ENCODE data around the gene HNRNPL. TPM values are rescaled to one million over a fixed set of nuclear protein-coding genes. Genes with fewer than 3 reads are reported as not detected.
"Not testable (repeated sequence)": the region's sequence is repeated elsewhere in the genome, so short reads cannot be mapped to it uniquely, and the experiment has no call there.

HNRNPL gene
- total and polyA plus RNA-seq, 9 donors: 195 to 355 (median 281) TPM

GRCh38 chr19:38888876-38889275, 39.1 kb upstream of the HNRNPL start:
- Histone ChIP-seq H3K27me3 (ENCODE audit: control insufficient read depth, insufficient read depth, low read length) (no peaks in the 10 kb centered on the region), H3K4me3 (ENCODE audit: low read length) (no peak overlapping the region), H3K4me1 (ENCODE audit: control insufficient read depth, insufficient read depth, low read length) (peaks cover 60% of the 10 kb centered on the region), H3K27ac (ENCODE audit: low read length) (no peak overlapping the region), H3K36me3 (ENCODE audit: control insufficient read depth, insufficient read depth, low read length) (peaks cover 59% of the 10 kb centered on the region), H3K9me3 (replicated peaks; ENCODE audit: control insufficient read depth, low read depth, low read length) (no peaks in the 10 kb centered on the region)
- 87% methylated on average over 12 of the region's 17 CpGs for WGBS (ENCODE audit: insufficient coverage)
- no peak for DNase-seq

- 100% methylated on average over 1 of the region's 3 CpGs for WGBS (ENCODE audit: insufficient coverage)
- peak overlapping the region; percentile 89 for H3K27ac ChIP-seq (ENCODE audit: low read length)
- H3K4me1 ChIP-seq (ENCODE audit: control insufficient read depth, insufficient read depth, low read length): peaks cover 58% of the 10 kb centered on the region
- not testable (repeated sequence) for DNase-seq; H3K9me3 ChIP-seq (replicated peaks; ENCODE audit: control insufficient read depth, low read depth, low read length); H3K4me3 ChIP-seq (ENCODE audit: low read length); H3K27me3 ChIP-seq (ENCODE audit: control insufficient read depth, insufficient read depth, low read length)
- H3K36me3 ChIP-seq (ENCODE audit: control insufficient read depth, insufficient read depth, low read length): peaks cover 58% of the 10 kb centered on the region
These were observed 34.9 kb upstream of the HNRNPL start for GRCh38 chr19:38884691-38885090.

GRCh38 chr19:38883286-38883685, 33.5 kb upstream of the HNRNPL start:
- Histone ChIP-seq H3K4me1 (ENCODE audit: control insufficient read depth, insufficient read depth, low read length) (peaks cover 70% of the 10 kb centered on the region), H3K9me3 (replicated peaks; ENCODE audit: control insufficient read depth, low read depth, low read length) (no peaks in the 10 kb centered on the region), H3K4me3 (ENCODE audit: low read length) (no peak overlapping the region), H3K36me3 (ENCODE audit: control insufficient read depth, insufficient read depth, low read length) (peaks cover 56% of the 10 kb centered on the region), H3K27ac (ENCODE audit: low read length) (peak overlapping the region; percentile 55), H3K27me3 (ENCODE audit: control insufficient read depth, insufficient read depth, low read length) (no peaks in the 10 kb centered on the region)
- no peak for DNase-seq
- 89% methylated on average over 5 of the region's 9 CpGs for WGBS (ENCODE audit: insufficient coverage)

- H3K27me3 ChIP-seq (ENCODE audit: control insufficient read depth, insufficient read depth, low read length): no peaks in the 10 kb centered on the region
- H3K36me3 ChIP-seq (ENCODE audit: control insufficient read depth, insufficient read depth, low read length): peaks cover 42% of the 10 kb centered on the region
These were observed 31.3 kb upstream of the HNRNPL start for GRCh38 chr19:38880882-38881609.

GRCh38 chr19:38880076-38880881, 30.5 kb upstream of the HNRNPL start:
- Histone ChIP-seq H3K4me1 (ENCODE audit: control insufficient read depth, insufficient read depth, low read length) (peaks cover 79% of the 10 kb centered on the region), H3K27me3 (ENCODE audit: control insufficient read depth, insufficient read depth, low read length) (no peaks in the 10 kb centered on the region), H3K36me3 (ENCODE audit: control insufficient read depth, insufficient read depth, low read length) (peaks cover 42% of the 10 kb centered on the region), H3K27ac (ENCODE audit: low read length) (no peak overlapping the region), H3K9me3 (replicated peaks; ENCODE audit: control insufficient read depth, low read depth, low read length) (no peaks in the 10 kb centered on the region), H3K4me3 (ENCODE audit: low read length) (no peak overlapping the region)
- DNase-seq: no peak
- 87% methylated on average over 13 of the region's 19 CpGs for WGBS (ENCODE audit: insufficient coverage)

More at GRCh38 chr19:38880882-38881609, 31.3 kb upstream of the HNRNPL start:
- Histone ChIP-seq H3K9me3 (replicated peaks; ENCODE audit: control insufficient read depth, low read depth, low read length) (no peaks in the 10 kb centered on the region), H3K4me3 (ENCODE audit: low read length) (no peak overlapping the region), H3K4me1 (ENCODE audit: control insufficient read depth, insufficient read depth, low read length) (peaks cover 80% of the 10 kb centered on the region), H3K27ac (ENCODE audit: low read length) (no peak overlapping the region)
- WGBS (ENCODE audit: insufficient coverage): 81% methylated on average over 13 of the region's 19 CpGs
- no peak for DNase-seq

GRCh38 chr19:38879400-38879751, 29.6 kb upstream of the HNRNPL start:
- whole genome bisulfite sequencing (ENCODE audit: insufficient coverage): 78% methylated on average over 9 of the region's 11 CpGs
- no peak overlapping the region for H3K4me3 ChIP-seq (ENCODE audit: low read length)
- H3K9me3 ChIP-seq (replicated peaks; ENCODE audit: control insufficient read depth, low read depth, low read length): no peaks in the 10 kb centered on the region
- DNase-seq: no peak
- peak overlapping the region; percentile 35 for H3K27ac ChIP-seq (ENCODE audit: low read length)
- peaks cover 73% of the 10 kb centered on the region for H3K4me1 ChIP-seq (ENCODE audit: control insufficient read depth, insufficient read depth, low read length)
- H3K27me3 ChIP-seq (ENCODE audit: control insufficient read depth, insufficient read depth, low read length): no peaks in the 10 kb centered on the region
- H3K36me3 ChIP-seq (ENCODE audit: control insufficient read depth, insufficient read depth, low read length): peaks cover 38% of the 10 kb centered on the region

GRCh38 chr19:38878575-38879399, 29.0 kb upstream of the HNRNPL start:
- 54% methylated on average over 4 of the region's 16 CpGs for WGBS (ENCODE audit: insufficient coverage)
- Histone ChIP-seq H3K9me3 (replicated peaks; ENCODE audit: control insufficient read depth, low read depth, low read length) (no peaks in the 10 kb centered on the region), H3K36me3 (ENCODE audit: control insufficient read depth, insufficient read depth, low read length) (peaks cover 38% of the 10 kb centered on the region), H3K27ac (ENCODE audit: low read length) (peak overlapping the region; percentile 79), H3K4me3 (ENCODE audit: low read length) (no peak overlapping the region), H3K27me3 (ENCODE audit: control insufficient read depth, insufficient read depth, low read length) (no peaks in the 10 kb centered on the region), H3K4me1 (ENCODE audit: control insufficient read depth, insufficient read depth, low read length) (peaks cover 76% of the 10 kb centered on the region)
- no peak for DNase-seq

- Histone ChIP-seq H3K4me3 (ENCODE audit: low read length) (no peak within 1 kb of the TSS), H3K4me1 (ENCODE audit: control insufficient read depth, insufficient read depth, low read length) (peaks cover 76% of the 10 kb centered on the region), H3K9me3 (replicated peaks; ENCODE audit: control insufficient read depth, low read depth, low read length) (no peaks in the 10 kb centered on the region), H3K27me3 (ENCODE audit: control insufficient read depth, insufficient read depth, low read length) (no peaks in the 10 kb centered on the region), H3K27ac (ENCODE audit: low read length) (peak within 1 kb of the TSS; percentile 79), H3K36me3 (ENCODE audit: control insufficient read depth, insufficient read depth, low read length) (peaks cover 32% of the 10 kb centered on the region)
- 25% methylated on average over 5 of the region's 11 CpGs for WGBS (ENCODE audit: insufficient coverage)
- DNase-seq: no peak
These were observed 28.2 kb upstream of the HNRNPL start, which contains the start of gene RINL for GRCh38 chr19:38877781-38878574. RINL (minus strand) TSS chr19:38878275; CDS start chr19:38876742, 1,533 bp downstream.

GRCh38 chr19:38875656-38876395, 26.0 kb upstream of the HNRNPL start:
- H3K27ac ChIP-seq (ENCODE audit: low read length): peak overlapping the region; percentile 52
- WGBS (ENCODE audit: insufficient coverage): 31% methylated on average over 3 of the region's 6 CpGs

More at GRCh38 chr19:38875656-38876395, 26.0 kb upstream of the HNRNPL start:
- no peak overlapping the region for H3K4me3 ChIP-seq (ENCODE audit: low read length)
- H3K36me3 ChIP-seq (ENCODE audit: control insufficient read depth, insufficient read depth, low read length): peaks cover 19% of the 10 kb centered on the region
- peak; percentile 60 for DNase-seq
- H3K4me1 ChIP-seq (ENCODE audit: control insufficient read depth, insufficient read depth, low read length): peaks cover 61% of the 10 kb centered on the region
- no peaks in the 10 kb centered on the region for H3K9me3 ChIP-seq (replicated peaks; ENCODE audit: control insufficient read depth, low read depth, low read length)
- no peaks in the 10 kb centered on the region for H3K27me3 ChIP-seq (ENCODE audit: control insufficient read depth, insufficient read depth, low read length)

All from muscle of leg (tissue), 11 donors.